Sigmoid colon (tissue), 7 donors: ENCODE data around the gene KLHL40. TPM values are rescaled to one million over a fixed set of nuclear protein-coding genes. Genes with fewer than 3 reads are reported as not detected.

Source experiments
- DNase-seq: peaks from one replicate; pipeline ENCODE4 v3.0.0-alpha.2; 2019
- H3K27ac ChIP-seq, 4 donors: fragments of 200-600 bp; sonication (generic); one replicate each; pipeline ENCODE4 v1.5.1; 2016 to 2019; ENCODE audit warnings: mild to moderate bottlenecking in 1 of 4
- H3K27me3 ChIP-seq, 3 donors: fragments of 200-600 bp; sonication (generic); one replicate each; pipeline ENCODE4 v1.5.1; 2019; ENCODE audit warnings: mild to moderate bottlenecking in 1 of 3
- H3K36me3 ChIP-seq, 4 donors: fragments of 200-600 bp; sonication (generic); one replicate each; pipeline ENCODE4 v1.5.1; 2016 to 2019
- H3K4me1 ChIP-seq, 4 donors: fragments of 200-600 bp; sonication (generic); one replicate each; pipeline ENCODE4 v1.5.1; 2017 to 2019
- H3K4me3 ChIP-seq, 4 donors: fragments of 200-600 bp; sonication (generic); one replicate each; pipeline ENCODE4 v1.5.1; 2017 to 2019; ENCODE audit warnings: mild to moderate bottlenecking in 2 of 4, moderate library complexity in 1 of 4
- H3K9me3 ChIP-seq, 4 donors: fragments of 200-600 bp in 3 of 4; sonication (generic) in 3 of 4; one replicate each; pipeline versions ENCODE4 v1.5.1 to v1.6.1; 2013 to 2019
- CTCF ChIP-seq, 4 experiments: fragments of 450-650 bp in 3 of 4; fragments of 200-600 bp in 1 of 4; IDR thresholded peaks; one replicate each; pipeline ENCODE4 v1.5.1; 2016 to 2019; ENCODE audit warnings: antibody characterized with exemption in 4 of 4, mild to moderate bottlenecking in 3 of 4, moderate library complexity in 2 of 4
- EP300 ChIP-seq, 4 donors: sonication (generic); formaldehyde crosslinking; IDR thresholded peaks; one replicate each; pipeline ENCODE4 v1.6.1; 2017; ENCODE audit warnings: antibody characterized with exemption in 4 of 4
- POLR2A ChIP-seq, 2 donors: fragments of 450-650 bp; IDR thresholded peaks; one replicate each; pipeline ENCODE4 v1.6.1; 2016; ENCODE audit warnings: antibody characterized with exemption in 2 of 2, mild to moderate bottlenecking in 2 of 2, moderate library complexity in 2 of 2
- POLR2AphosphoS5 ChIP-seq, 4 donors: sonication (generic); formaldehyde crosslinking; IDR thresholded peaks; one replicate each; pipeline ENCODE4 v1.6.1; 2017; ENCODE audit warnings: antibody characterized with exemption in 4 of 4
- WGBS, 2 donors: extraction: QIAGEN DNeasy Blood & Tissue Kit; methylation state at CpG; one replicate each; pipeline ENCODE4 v1.1.7; 2013; 5-methylcytosine and 5-hydroxymethylcytosine counted together
- intact Hi-C: fragments of 100-400 bp; cut with DNase I; formaldehyde crosslinking; loops from one replicate; pipeline ENCODE4 v1.15.1; 2023
- polyA plus RNA-seq, 3 donors: library from polyadenylated mRNA; stranded (reverse); fragments of 200-250 nt; gene quantifications; one replicate each; pipeline ENCODE4 v1.2.3, GENCODE V29; 2013
- total RNA-seq, 4 donors: library from RNA; depleted of rRNA; stranded (reverse); fragments of >200 nt; gene quantifications; one replicate each; pipeline ENCODE4 v1.1.0, GENCODE V29; 2016
- donor health status: healthy with polysubstance abuse.
- donor health status: Bipolar disorder and iron deficiency.
- donor health status: healthy.

Gene KLHL40
- total and polyA plus RNA-seq, 7 donors, result under 0.01 TPM; not detected in 6

DNA sequence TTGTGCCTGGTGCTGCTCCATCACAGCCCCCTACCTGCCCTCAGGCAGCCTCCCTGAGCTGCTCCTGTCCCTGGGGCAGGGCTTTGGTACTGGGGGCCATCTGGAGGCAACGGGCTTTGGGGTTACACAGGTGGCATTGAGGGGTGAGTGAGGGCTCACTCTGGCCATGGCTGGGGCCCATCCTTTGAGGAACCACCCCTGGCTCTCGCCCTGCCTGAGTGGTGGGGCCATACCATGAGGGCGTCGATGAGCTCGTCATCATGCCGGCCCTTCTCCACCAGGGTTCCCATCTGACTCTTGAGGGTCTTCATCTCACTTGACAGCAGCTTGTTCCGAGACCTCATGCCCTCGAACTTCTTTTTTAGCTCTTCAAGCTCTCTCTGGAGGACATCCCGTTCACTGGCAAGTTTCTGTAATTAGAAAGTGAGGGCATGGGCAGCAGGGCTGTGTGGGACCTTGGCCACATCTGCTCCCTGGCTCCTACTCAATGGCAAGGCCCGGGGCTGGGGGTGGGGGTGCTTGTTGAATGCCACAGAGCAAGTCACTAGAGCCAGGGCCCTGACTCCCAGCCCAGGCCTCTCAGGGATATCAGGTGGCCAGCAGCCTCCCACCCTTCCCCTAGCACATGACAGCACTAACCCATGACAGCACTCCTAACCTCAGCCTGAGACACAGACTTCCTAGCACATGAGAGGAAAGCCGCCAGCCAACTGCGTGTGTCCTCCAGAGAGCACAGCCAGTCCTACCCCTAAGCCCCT lies 54.2 kb downstream of the KLHL40 start:
- H3K27me3 ChIP-seq, result no peaks in the 10 kb centered on the region
- H3K4me1 ChIP-seq, result peaks cover 0 to 7% (median 3%) of the 10 kb centered on the region in 4 donors
- H3K9me3 ChIP-seq, result no peaks in the 10 kb centered on the region
- H3K4me3 ChIP-seq, result no peak overlapping the region
- TF ChIP-seq EP300 (IDR thresholded peaks at IDR 0.05), result no peak
- TF ChIP-seq POLR2A (IDR thresholded peaks at IDR 0.05), result no peak
- no peak for TF ChIP-seq CTCF (IDR thresholded peaks at IDR 0.05)
- TF ChIP-seq POLR2AphosphoS5 (IDR thresholded peaks at IDR 0.05), result no peak
- H3K27ac ChIP-seq, result peak overlapping the region in 1 of 4 donors; percentile 8
- H3K36me3 ChIP-seq, result no peaks in the 10 kb centered on the region
- intact Hi-C loops, result no loop called here
- 90 to 93% methylated on average over 12 of the region's 12 CpGs for WGBS, 2 donors
- DNase-seq, result peak; percentile 69

DNA sequence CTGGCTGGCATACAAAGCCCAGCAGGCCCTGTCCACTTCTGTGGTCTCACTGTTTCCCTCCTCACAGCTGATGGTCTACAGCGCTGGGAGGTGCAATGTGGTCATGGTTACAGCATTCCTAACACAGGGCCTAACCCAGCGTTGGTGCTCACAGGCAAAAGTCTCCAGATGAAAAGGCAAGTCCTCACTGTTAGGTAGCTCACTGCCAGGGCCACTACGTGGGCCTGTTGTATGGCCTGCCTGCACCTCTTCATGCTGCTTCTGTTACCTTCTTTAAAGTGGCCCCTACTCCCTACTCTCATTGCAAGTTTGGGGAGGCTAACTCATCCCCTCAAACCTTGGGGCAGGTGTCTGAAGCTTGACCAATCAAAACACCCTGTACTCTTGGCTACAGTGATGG lies 56.5 kb downstream of the KLHL40 start:
- TF ChIP-seq POLR2A (IDR thresholded peaks at IDR 0.05) (no peak), EP300 (IDR thresholded peaks at IDR 0.05) (no peak), CTCF (IDR thresholded peaks at IDR 0.05) (no peak), POLR2AphosphoS5 (IDR thresholded peaks at IDR 0.05) (no peak)
- Histone ChIP-seq H3K9me3 (no peaks in the 10 kb centered on the region), H3K4me3 (no peak overlapping the region), H3K27me3 (no peaks in the 10 kb centered on the region), H3K4me1 (peaks cover 0 to 29% (median 24%) of the 10 kb centered on the region in 4 donors), H3K36me3 (no peaks in the 10 kb centered on the region), H3K27ac (no peak overlapping the region)
- intact Hi-C loops, result no loop called here
- DNase-seq, result no peak
- WGBS, 2 donors, result 87 to 90% methylated on average over 3 of the region's 3 CpGs

Other genes starting within 250 kb of the KLHL40 start
- gene VIPR1, start 182.9 kb upstream of the KLHL40 start, total RNA-seq, result 1 to 10 TPM; 2.6 to 9.6 (median 5.8) TPM
- gene VIPR1, start 182.9 kb upstream of the KLHL40 start, polyA plus RNA-seq, result 10 to 100 TPM; 24.5 to 50.6 (median 43.8) TPM
- gene SEC22C, start 103.6 kb upstream of the KLHL40 start, total RNA-seq, result 10 to 100 TPM; 48.5 to 89.2 (median 57.2) TPM
- 10 to 100 TPM in 2 of 3 donors, 1 to 10 TPM in 1; 8.4 to 18.2 (median 11.3) TPM for gene SEC22C, start 103.6 kb upstream of the KLHL40 start, polyA plus RNA-seq
- gene SS18L2, start 94.7 kb upstream of the KLHL40 start, total RNA-seq, result 10 to 100 TPM in 2 of 4 donors, 1 to 10 TPM in 2; 9.1 to 27.0 (median 12.8) TPM
- gene SS18L2, start 94.7 kb upstream of the KLHL40 start, polyA plus RNA-seq, result 10 to 100 TPM; 36.6 to 67.3 (median 41.5) TPM
- gene NKTR, start 84.9 kb upstream of the KLHL40 start, total RNA-seq, result 100 to 1,000 TPM in 1 of 4 donors, 10 to 100 TPM in 3; 81.3 to 130 (median 84.4) TPM
- gene NKTR, start 84.9 kb upstream of the KLHL40 start, polyA plus RNA-seq, result 10 to 100 TPM in 1 of 3 donors, 1 to 10 TPM in 2; 1.8 to 27.9 (median 2.5) TPM
- 10 to 100 TPM; 34.9 to 74.8 (median 56.9) TPM for gene ZBTB47, start 31.8 kb upstream of the KLHL40 start, total RNA-seq
- gene ZBTB47, start 31.8 kb upstream of the KLHL40 start, polyA plus RNA-seq, result 10 to 100 TPM in 1 of 3 donors, 1 to 10 TPM in 2; 6.2 to 21.0 (median 9.5) TPM
- gene HHATL, start 17.3 kb downstream of the KLHL40 start, total RNA-seq, result not detected
- 1 to 10 TPM in 1 of 3 donors, under 1 TPM in 1, not detected in 1; 0.31 to 1.4 TPM for gene HHATL, start 17.3 kb downstream of the KLHL40 start, polyA plus RNA-seq
- 1 to 10 TPM in 3 of 4 donors, not detected in 1; 1.3 to 3.9 (median 1.8) TPM for gene CCDC13, start 87.7 kb downstream of the KLHL40 start, total RNA-seq
- under 1 TPM; 0.60 to 0.85 (median 0.69) TPM for gene CCDC13, start 87.7 kb downstream of the KLHL40 start, polyA plus RNA-seq
- 100 to 1,000 TPM; 127 to 272 (median 176) TPM for gene HIGD1A, start 119.0 kb downstream of the KLHL40 start, total RNA-seq
- 1,000 to 10,000 TPM in 1 of 3 donors, 100 to 1,000 TPM in 2; 314 to 1,597 (median 947) TPM for gene HIGD1A, start 119.0 kb downstream of the KLHL40 start, polyA plus RNA-seq
- gene ACKR2, start 123.9 kb downstream of the KLHL40 start, total RNA-seq, result 1 to 10 TPM; 1.5 to 8.6 (median 4.0) TPM
- 1 to 10 TPM; 1.2 to 3.3 (median 1.2) TPM for gene ACKR2, start 123.9 kb downstream of the KLHL40 start, polyA plus RNA-seq
- not detected for gene CYP8B1, start 190.3 kb downstream of the KLHL40 start, total RNA-seq
- gene CYP8B1, start 190.3 kb downstream of the KLHL40 start, polyA plus RNA-seq, result under 1 TPM in 1 of 3 donors, not detected in 2; under 0.01 TPM
- gene ZNF662, start 220.6 kb downstream of the KLHL40 start, total RNA-seq, result 10 to 100 TPM in 1 of 4 donors, 1 to 10 TPM in 3; 7.4 to 18.6 (median 9.0) TPM
- gene ZNF662, start 220.6 kb downstream of the KLHL40 start, polyA plus RNA-seq, result 1 to 10 TPM in 2 of 3 donors, under 1 TPM in 1; 0.46 to 2.4 (median 2.1) TPM